Activated B cell treated with CpG ODN at 0.5 μM for 24 hours (primary cell): ENCODE results near the gene SCNN1B. TPM values are rescaled to one million over a fixed set of nuclear protein-coding genes. Genes with fewer than 3 reads are reported as not detected.

Source experiments
- ATAC-seq: fragments of 200-7000 bp; cut with Tn5 transposase; one replicate; pipeline ENCODE4 v1.10.0; 2021; ENCODE audit warnings: low read depth, mild to moderate bottlenecking, moderate library complexity
- CTCF ChIA-PET: fragments of 350-600 bp; sonication (Branson Sonifier 250); formaldehyde crosslinking; loops from one replicate; lab custom pipeline; 2021; ENCODE audit warnings: antibody characterized with exemption; lab: Charles Lee
- POLR2A ChIA-PET: fragments of 350-600 bp; sonication (Branson Sonifier 250); formaldehyde crosslinking; loops from one replicate; lab custom pipeline; 2021; ENCODE audit warnings: antibody characterized with exemption; lab: Charles Lee
- DNase-seq: peaks from one replicate; pipeline ENCODE4 v3.0.0; 2022
- H3K27ac Mint-ChIP-seq: one replicate; pipeline ENCODE4 v1.8.0; 2020; ENCODE audit warnings: mixed read lengths
- H3K27me3 Mint-ChIP-seq: one replicate; pipeline ENCODE4 v1.8.0; 2021; ENCODE audit warnings: mixed read lengths
- H3K36me3 Mint-ChIP-seq: one replicate; pipeline ENCODE4 v1.8.0; 2021; ENCODE audit warnings: low read depth, mixed read lengths
- H3K4me1 Mint-ChIP-seq: one replicate; pipeline ENCODE4 v1.8.0; 2021; ENCODE audit warnings: mixed read lengths
- H3K4me3 Mint-ChIP-seq: one replicate; pipeline ENCODE4 v1.8.0; 2020; ENCODE audit warnings: mild to moderate bottlenecking, mixed read lengths
- H3K9me3 Mint-ChIP-seq: one replicate; pipeline ENCODE4 v1.8.0; 2020; ENCODE audit warnings: mixed read lengths
- intact Hi-C: fragments of 100-400 bp; cut with micrococcal nuclease; formaldehyde crosslinking; loops from one replicate; pipeline ENCODE4 v1.15.1; 2024
- total RNA-seq: library from RNA; stranded (reverse); gene quantifications from 2 replicates; pipeline ENCODE4 v1.2.3, GENCODE V29; 2022
- TF ChIP-seq, protein P1 (sequence below): fragments of 200-600 bp; IDR thresholded peaks from one replicate; pipeline ENCODE4 v1.8.0; 2022; ENCODE audit warnings: antibody characterized with exemption, mild to moderate bottlenecking

The SCNN1B gene
- total RNA-seq, 1 donor from 2014 or later = not detected

DNA sequence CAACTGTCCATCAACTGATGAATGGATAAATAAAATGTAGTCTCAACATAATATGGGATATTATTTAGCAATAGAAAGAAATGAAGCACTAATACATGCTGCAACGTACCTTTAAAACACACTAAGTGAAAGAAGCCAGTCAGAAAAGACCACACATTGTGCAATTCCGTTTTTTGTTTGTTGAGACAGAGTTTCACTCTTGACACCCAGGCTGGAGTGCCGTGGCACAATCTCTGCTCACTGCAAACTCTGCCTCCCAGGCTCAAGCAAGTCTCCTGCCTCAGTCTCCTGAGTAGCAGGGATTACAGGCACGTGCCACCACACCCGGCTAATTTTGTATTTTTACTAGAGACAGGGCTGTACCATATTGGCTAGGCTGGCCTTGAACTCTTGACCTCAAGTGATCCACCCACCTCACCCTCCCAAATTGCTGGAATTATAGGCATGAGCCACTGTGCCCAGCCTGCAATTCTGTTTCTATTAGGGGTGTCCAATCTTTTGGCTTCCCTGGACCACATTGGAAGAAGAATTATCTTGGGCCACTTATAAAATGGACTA is 40.1 kb downstream of the SCNN1B start:
- POLR2A ChIA-PET = no interaction called here
- DNase-seq = no peak
- H3K36me3 Mint-ChIP-seq = no peaks in the 10 kb centered on the region
- TF ChIP-seq, protein P1, sequence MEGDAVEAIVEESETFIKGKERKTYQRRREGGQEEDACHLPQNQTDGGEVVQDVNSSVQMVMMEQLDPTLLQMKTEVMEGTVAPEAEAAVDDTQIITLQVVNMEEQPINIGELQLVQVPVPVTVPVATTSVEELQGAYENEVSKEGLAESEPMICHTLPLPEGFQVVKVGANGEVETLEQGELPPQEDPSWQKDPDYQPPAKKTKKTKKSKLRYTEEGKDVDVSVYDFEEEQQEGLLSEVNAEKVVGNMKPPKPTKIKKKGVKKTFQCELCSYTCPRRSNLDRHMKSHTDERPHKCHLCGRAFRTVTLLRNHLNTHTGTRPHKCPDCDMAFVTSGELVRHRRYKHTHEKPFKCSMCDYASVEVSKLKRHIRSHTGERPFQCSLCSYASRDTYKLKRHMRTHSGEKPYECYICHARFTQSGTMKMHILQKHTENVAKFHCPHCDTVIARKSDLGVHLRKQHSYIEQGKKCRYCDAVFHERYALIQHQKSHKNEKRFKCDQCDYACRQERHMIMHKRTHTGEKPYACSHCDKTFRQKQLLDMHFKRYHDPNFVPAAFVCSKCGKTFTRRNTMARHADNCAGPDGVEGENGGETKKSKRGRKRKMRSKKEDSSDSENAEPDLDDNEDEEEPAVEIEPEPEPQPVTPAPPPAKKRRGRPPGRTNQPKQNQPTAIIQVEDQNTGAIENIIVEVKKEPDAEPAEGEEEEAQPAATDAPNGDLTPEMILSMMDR = no peak
- no peak overlapping the region for H3K4me3 Mint-ChIP-seq
- no peak for ATAC-seq
- H3K27me3 Mint-ChIP-seq = peaks cover 4% of the 10 kb centered on the region
- no peaks in the 10 kb centered on the region for H3K9me3 Mint-ChIP-seq
- H3K27ac Mint-ChIP-seq = no peak overlapping the region
- intact Hi-C loops = no loop called here
- CTCF ChIA-PET = no interaction called here
- no peaks in the 10 kb centered on the region for H3K4me1 Mint-ChIP-seq

DNA sequence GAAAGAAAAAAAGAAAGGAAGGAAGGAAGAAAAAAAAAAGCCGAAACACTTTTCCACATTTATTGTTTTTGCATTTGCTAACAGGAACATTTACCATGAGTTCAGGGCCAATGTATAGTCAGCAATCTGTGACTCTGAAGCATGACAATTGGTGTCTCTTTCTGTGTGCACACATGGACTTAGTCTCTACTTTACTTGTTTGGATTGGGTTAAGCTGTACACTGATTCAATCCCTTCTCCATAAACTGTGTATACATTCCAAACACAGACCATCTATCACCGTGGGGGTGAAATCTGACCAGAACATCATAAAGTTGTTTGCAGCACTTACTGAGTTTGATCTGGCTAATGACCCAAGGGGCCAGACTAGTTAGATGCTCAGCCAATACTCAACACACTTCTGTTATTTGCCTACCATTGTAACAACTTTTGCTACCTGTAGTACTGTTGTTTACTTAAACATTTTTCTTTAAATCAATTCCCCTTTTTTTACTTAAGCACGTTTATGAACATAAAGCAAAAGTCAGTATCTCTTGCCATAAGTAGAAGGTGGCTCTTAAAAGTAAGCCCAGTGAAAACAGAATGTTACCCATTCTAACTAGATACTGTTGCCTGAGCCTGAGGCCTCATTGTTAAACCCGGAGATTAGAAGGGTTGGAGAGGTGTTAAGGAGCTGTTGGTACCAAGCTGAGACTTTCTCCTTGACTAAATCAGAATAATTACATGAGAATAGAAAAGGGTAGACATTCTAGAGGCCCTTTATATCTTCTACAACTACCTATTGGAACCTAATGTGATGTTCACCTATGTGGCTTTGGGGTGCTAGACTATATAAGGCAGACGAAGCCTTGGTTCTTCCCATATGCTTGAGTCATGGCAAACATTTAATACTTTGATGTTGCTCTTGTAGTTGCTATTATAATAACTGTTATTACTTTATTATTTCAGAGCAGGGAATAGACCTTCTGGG is 41.8 kb downstream of the SCNN1B start:
- H3K4me3 Mint-ChIP-seq = no peak overlapping the region
- TF ChIP-seq, protein P1 = no peak
- H3K27ac Mint-ChIP-seq = no peak overlapping the region
- intact Hi-C loops = no loop called here
- POLR2A ChIA-PET = no interaction called here
- H3K27me3 Mint-ChIP-seq = peaks cover 5% of the 10 kb centered on the region
- H3K4me1 Mint-ChIP-seq = no peaks in the 10 kb centered on the region
- ATAC-seq (no peak), DNase-seq (no peak)
- no peaks in the 10 kb centered on the region for H3K9me3 Mint-ChIP-seq
- CTCF ChIA-PET = no interaction called here
- no peaks in the 10 kb centered on the region for H3K36me3 Mint-ChIP-seq

- Mint-ChIP-seq H3K27me3 (peaks cover 6% of the 10 kb centered on the region), H3K27ac (no peak overlapping the region), H3K9me3 (no peaks in the 10 kb centered on the region), H3K36me3 (no peaks in the 10 kb centered on the region), H3K4me1 (no peaks in the 10 kb centered on the region), H3K4me3 (no peak overlapping the region)
- ChIA-PET POLR2A (interaction anchor here (0.6 kb wide), 1 partner anchor 10 kb away, joined by 6 read pairs; no protein-coding TSS in a partner anchor), CTCF (no interaction called here)
- TF ChIP-seq, protein P1 = no peak
- ATAC-seq (no peak), DNase-seq (no peak)
- intact Hi-C loops = no loop called here
Observed at GRCh38 chr16:23345237-23345636, 43.1 kb downstream of the SCNN1B start.

GRCh38 chr16:23348579-23349469 is 46.7 kb downstream of the SCNN1B start:
- no peaks in the 10 kb centered on the region for H3K4me1 Mint-ChIP-seq
- H3K27ac Mint-ChIP-seq = no peak overlapping the region
- H3K4me3 Mint-ChIP-seq = no peak overlapping the region
- DNase-seq (no peak), ATAC-seq (no peak)
- POLR2A ChIA-PET = no interaction called here
- H3K9me3 Mint-ChIP-seq = peaks cover 5% of the 10 kb centered on the region
- no peaks in the 10 kb centered on the region for H3K36me3 Mint-ChIP-seq
- intact Hi-C loops = no loop called here
- peaks cover 9% of the 10 kb centered on the region for H3K27me3 Mint-ChIP-seq
- CTCF ChIA-PET = no interaction called here
- TF ChIP-seq, protein P1 = no peak
